Measurements from ENCODE around the gene SAP130. TPM values are rescaled to one million over a fixed set of nuclear protein-coding genes. Genes with fewer than 3 reads are reported as not detected.

The SAP130 gene
- total RNA-seq, 1 donor from 2014 or later: 20.1 TPM

GRCh38 chr2:127993659-127994058 lies 34.2 kb downstream of the SAP130 start:
- TF ChIP-seq CTCF (IDR thresholded peaks at IDR 0.05): no peak
- H3K9me3 ChIP-seq: no peaks in the 10 kb centered on the region
- DNase-seq: no peak
- peaks cover 91% of the 10 kb centered on the region for H3K36me3 ChIP-seq
- intact Hi-C loops (cut with DNase I): no loop called here
- no peaks in the 10 kb centered on the region for H3K4me1 ChIP-seq
- no peaks in the 10 kb centered on the region for H3K27me3 ChIP-seq (ENCODE audit: low read depth)
- H3K27ac ChIP-seq: no peak overlapping the region
- ATAC-seq: no peak
- no peak overlapping the region for H3K4me3 ChIP-seq

- H3K27ac ChIP-seq: no peak overlapping the region
- peaks cover 91% of the 10 kb centered on the region for H3K36me3 ChIP-seq
- intact Hi-C loops (cut with DNase I): no loop called here
- TF ChIP-seq CTCF (IDR thresholded peaks at IDR 0.05): no peak
- no peaks in the 10 kb centered on the region for H3K9me3 ChIP-seq
- H3K4me1 ChIP-seq: no peaks in the 10 kb centered on the region
- no peaks in the 10 kb centered on the region for H3K27me3 ChIP-seq (ENCODE audit: low read depth)
- no peak for DNase-seq
- H3K4me3 ChIP-seq: no peak overlapping the region
- ATAC-seq: no peak
Measured at GRCh38 chr2:127991742-127992141, 36.1 kb downstream of the SAP130 start.

GRCh38 chr2:127986548-127987079 lies 41.2 kb downstream of the SAP130 start:
- intact Hi-C loops (cut with DNase I): no loop called here
- DNase-seq: no peak
- Histone ChIP-seq H3K27ac (no peak overlapping the region), H3K9me3 (no peaks in the 10 kb centered on the region), H3K27me3 (ENCODE audit: low read depth) (no peaks in the 10 kb centered on the region), H3K36me3 (peaks cover 94% of the 10 kb centered on the region), H3K4me3 (no peak overlapping the region), H3K4me1 (no peaks in the 10 kb centered on the region)
- ATAC-seq: no peak
- no peak for TF ChIP-seq CTCF (IDR thresholded peaks at IDR 0.05)

GRCh38 chr2:127985735-127986134 lies 42.1 kb downstream of the SAP130 start:
- intact Hi-C loops (cut with DNase I): no loop called here
- TF ChIP-seq CTCF (IDR thresholded peaks at IDR 0.05): no peak
- H3K36me3 ChIP-seq: peaks cover 92% of the 10 kb centered on the region

GRCh38 chr2:127985026-127985734 lies 42.7 kb downstream of the SAP130 start:
- no peak for TF ChIP-seq CTCF (IDR thresholded peaks at IDR 0.05)
- ATAC-seq (no peak), DNase-seq (no peak)
- Histone ChIP-seq H3K27ac (no peak overlapping the region), H3K27me3 (ENCODE audit: low read depth) (no peaks in the 10 kb centered on the region), H3K36me3 (peaks cover 91% of the 10 kb centered on the region), H3K9me3 (no peaks in the 10 kb centered on the region), H3K4me3 (no peak overlapping the region), H3K4me1 (no peaks in the 10 kb centered on the region)
- intact Hi-C loops (cut with DNase I): no loop called here

More at GRCh38 chr2:127985735-127986134, 42.1 kb downstream of the SAP130 start:
- no peak for DNase-seq
- no peak overlapping the region for H3K4me3 ChIP-seq
- ATAC-seq: no peak
- no peaks in the 10 kb centered on the region for H3K9me3 ChIP-seq
- no peak overlapping the region for H3K27ac ChIP-seq
- no peaks in the 10 kb centered on the region for H3K4me1 ChIP-seq
- no peaks in the 10 kb centered on the region for H3K27me3 ChIP-seq (ENCODE audit: low read depth)

Data from lower lobe of right lung (tissue), 2 donors.